HepG2 (cell line): ENCODE measurements around the gene UGT1A8.

Experiments
- CBFB ChIP-seq: sonication (generic); formaldehyde crosslinking; IDR thresholded peaks from 2 replicates; pipeline ENCODE4 v1.4.0; 2020; ENCODE audit warnings: missing genetic modification reagents
- MYNN ChIP-seq: sonication (generic); formaldehyde crosslinking; IDR thresholded peaks from 2 replicates; pipeline ENCODE4 v1.4.0; 2020; ENCODE audit warnings: mild to moderate bottlenecking, low read depth, missing genetic modification reagents
- NFE2L2 ChIP-seq: fragments of 150-350 bp; IDR thresholded peaks from 2 replicates; pipeline ENCODE4 v1.6.1; 2014; ENCODE audit warnings: low read length
- NFYB ChIP-seq: sonication (generic); formaldehyde crosslinking; IDR thresholded peaks from 2 replicates; pipeline ENCODE4 v1.4.0; 2020; ENCODE audit warnings: missing genetic modification reagents
- TCF7 ChIP-seq: sonication (generic); IDR thresholded peaks from 2 replicates; pipeline ENCODE4 v1.6.1; 2016; ENCODE audit warnings: antibody characterized with exemption, low read depth
- YY1 ChIP-seq: IDR thresholded peaks from 2 replicates; pipeline ENCODE4 v1.6.1; 2011; ENCODE audit warnings: low read length, low read depth, moderate library complexity, mild to moderate bottlenecking; ENCODE audit not compliant: insufficient read depth, insufficient replicate concordance
- TF ChIP-seq, protein P1 (sequence below): sonication (generic); formaldehyde crosslinking; IDR thresholded peaks from 2 replicates; pipeline ENCODE4 v1.5.0; 2020; ENCODE audit warnings: mild to moderate bottlenecking, missing genetic modification reagents, moderate library complexity
- TF ChIP-seq, protein P2 (sequence below): sonication (generic); formaldehyde crosslinking; IDR thresholded peaks from 2 replicates; pipeline ENCODE4 v1.8.0; 2022; ENCODE audit warnings: mild to moderate bottlenecking, missing genetic modification reagents

DNA sequence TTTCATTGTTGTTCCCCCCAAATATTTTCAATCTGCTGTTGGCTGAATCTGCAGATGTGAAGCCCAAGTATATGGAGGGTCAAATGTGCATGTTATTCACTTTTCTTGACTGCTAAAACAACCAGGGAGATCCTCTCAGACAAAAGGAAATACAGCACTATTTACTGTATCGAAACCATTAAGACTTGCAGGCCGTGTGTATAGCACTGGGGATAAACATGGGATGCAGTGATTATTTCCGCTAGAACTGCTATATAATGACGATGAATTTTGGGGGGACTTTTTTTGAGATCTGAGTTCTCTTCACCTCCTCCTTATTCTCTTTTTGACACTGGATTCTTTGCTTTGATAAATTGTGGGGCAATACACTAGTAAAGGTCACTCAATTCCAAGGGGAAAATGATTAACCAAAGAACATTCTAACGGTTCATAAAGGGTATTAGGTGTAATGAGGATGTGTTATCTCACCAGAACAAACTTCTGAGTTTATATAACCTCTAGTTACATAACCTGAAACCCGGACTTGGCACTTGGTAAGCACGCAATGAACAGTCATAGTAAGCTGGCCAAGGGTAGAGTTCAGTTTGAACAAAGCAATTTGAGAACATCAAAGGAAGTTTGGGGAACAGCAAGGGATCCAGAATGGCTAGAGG is 139.1 kb downstream of the UGT1A8 start:
- TF ChIP-seq, protein P1, sequence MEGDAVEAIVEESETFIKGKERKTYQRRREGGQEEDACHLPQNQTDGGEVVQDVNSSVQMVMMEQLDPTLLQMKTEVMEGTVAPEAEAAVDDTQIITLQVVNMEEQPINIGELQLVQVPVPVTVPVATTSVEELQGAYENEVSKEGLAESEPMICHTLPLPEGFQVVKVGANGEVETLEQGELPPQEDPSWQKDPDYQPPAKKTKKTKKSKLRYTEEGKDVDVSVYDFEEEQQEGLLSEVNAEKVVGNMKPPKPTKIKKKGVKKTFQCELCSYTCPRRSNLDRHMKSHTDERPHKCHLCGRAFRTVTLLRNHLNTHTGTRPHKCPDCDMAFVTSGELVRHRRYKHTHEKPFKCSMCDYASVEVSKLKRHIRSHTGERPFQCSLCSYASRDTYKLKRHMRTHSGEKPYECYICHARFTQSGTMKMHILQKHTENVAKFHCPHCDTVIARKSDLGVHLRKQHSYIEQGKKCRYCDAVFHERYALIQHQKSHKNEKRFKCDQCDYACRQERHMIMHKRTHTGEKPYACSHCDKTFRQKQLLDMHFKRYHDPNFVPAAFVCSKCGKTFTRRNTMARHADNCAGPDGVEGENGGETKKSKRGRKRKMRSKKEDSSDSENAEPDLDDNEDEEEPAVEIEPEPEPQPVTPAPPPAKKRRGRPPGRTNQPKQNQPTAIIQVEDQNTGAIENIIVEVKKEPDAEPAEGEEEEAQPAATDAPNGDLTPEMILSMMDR (CRISPR knock-in tag), result no peak
- TF ChIP-seq NFYB (CRISPR knock-in tag) (no peak), NFE2L2 (peak; percentile 33; the same call in 1 of the 2 replicates), TCF7 (peak; percentile 100), YY1 (no peak), CBFB (CRISPR knock-in tag) (peak; percentile 83), MYNN (CRISPR knock-in tag) (no peak)
- TF ChIP-seq, protein P2, sequence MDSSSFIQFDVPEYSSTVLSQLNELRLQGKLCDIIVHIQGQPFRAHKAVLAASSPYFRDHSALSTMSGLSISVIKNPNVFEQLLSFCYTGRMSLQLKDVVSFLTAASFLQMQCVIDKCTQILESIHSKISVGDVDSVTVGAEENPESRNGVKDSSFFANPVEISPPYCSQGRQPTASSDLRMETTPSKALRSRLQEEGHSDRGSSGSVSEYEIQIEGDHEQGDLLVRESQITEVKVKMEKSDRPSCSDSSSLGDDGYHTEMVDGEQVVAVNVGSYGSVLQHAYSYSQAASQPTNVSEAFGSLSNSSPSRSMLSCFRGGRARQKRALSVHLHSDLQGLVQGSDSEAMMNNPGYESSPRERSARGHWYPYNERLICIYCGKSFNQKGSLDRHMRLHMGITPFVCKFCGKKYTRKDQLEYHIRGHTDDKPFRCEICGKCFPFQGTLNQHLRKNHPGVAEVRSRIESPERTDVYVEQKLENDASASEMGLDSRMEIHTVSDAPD (CRISPR knock-in tag), result peak; percentile 93
